HG03460 (cell line): ENCODE data around the gene ZNF579.
A peak's percentile ranks its signal among the peaks of the same experiment; 100 is the strongest.

ENCODE experiments used
- ATAC-seq: cut with Tn5 transposase; IDR thresholded peaks from one replicate; pipeline ENCODE4 v1.9.1; 2021; ENCODE audit not compliant: unreplicated experiment

ZNF579 gene

DNA sequence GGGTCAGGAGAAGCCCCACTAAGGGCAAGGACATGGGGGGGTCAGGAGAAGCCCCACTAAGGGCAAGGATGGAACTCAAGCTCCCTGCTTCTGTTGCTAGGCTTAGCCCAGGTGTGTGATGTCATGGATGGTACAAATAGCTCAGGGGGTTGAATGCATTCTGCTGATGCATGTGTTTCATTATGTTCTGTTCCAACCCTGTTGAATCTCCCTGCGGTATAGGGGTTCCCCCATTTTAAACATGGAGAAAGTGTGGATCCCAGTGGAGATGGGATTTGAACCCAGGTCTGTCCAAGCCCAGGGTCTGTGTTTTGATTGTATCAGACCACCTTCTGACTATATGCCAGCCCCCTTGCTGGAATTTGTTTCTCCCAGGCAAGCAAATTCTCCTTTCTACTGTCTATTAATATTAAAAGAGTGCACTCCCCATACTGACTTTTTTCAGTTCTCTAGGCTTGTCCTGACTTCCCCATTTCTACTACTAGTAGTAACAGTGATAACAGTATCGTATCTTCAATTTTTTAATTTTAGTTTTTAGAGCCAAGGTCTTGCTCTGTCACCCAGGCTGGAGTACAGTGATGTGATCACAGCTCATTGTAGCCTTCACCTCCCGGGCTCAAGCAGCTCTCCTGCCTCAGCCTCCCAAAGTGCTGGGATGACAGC, 31.5 kb upstream of the ZNF579 start:
- ATAC-seq = no peak

DNA sequence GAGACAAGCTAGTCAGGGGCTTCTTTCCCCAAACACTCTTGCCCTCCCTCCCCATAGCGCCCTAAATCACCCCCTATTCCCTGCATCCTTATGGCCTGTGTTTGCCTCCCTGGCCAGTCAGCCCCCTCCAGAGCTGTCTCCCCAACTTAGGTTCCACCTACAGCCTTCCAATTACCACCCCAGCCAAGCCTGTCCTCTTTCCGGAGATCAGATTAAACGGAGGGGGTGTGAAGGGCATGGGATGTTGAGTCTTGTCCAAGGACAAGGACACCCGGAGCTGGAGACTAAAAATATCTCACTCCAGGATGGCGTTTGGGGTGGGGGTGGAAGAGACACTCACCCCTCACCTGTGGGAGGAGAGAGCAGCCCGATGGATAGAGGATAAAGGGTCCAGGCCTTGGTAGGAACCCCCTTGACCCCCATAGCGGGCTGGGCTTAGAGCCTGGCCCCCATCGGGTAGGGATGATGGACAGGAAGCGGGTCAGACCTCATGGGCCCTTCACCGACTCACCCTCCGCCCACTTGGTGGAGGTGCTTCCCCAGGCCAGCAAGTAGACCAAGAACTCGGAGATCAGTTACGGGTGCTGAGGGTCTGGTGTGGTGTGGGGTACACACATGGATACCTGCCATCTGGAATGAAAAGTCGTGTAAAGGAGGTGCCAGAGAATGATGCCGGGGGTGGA, 30.8 kb upstream of the ZNF579 start:
- no peak for ATAC-seq

DNA sequence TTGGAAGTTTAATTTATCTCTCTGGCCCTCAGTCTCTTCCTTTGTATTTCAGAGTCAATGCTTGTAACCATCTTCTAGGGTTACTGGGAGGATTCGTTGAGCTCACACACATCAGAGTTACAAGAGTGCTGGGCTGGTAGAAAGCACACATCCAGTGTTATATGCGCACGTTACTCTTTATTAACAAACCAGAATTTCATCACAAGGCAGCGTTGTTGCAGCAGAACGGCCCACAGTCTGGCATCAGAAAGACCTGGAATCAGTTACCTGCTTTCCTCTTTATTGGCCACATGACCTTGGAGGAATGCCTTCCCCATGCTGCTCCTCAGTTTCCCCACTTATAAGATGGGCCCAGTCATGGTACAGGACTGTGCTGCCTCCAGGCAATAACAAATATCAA, 28.7 kb upstream of the ZNF579 start:
- no peak for ATAC-seq

DNA sequence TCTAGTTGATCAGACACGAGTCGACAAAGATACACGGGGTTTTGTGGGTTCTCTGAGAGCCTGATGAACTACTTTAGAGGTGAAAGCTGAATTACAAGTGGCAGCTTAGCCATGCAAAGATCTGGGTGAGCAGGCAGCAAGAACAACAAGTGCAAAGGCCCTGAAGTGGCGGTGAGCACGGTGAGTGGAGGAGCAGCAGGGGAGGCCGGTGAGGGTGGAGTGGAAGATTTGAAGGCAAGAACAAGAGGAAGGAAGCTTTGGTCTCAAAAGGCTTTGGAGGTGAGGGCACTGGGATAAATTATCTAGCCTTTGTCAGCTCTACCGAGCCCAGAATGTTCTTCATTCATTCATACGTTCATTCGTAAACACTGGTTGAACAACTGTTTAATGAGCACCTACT, 26.2 kb upstream of the ZNF579 start:
- ATAC-seq = no peak

DNA sequence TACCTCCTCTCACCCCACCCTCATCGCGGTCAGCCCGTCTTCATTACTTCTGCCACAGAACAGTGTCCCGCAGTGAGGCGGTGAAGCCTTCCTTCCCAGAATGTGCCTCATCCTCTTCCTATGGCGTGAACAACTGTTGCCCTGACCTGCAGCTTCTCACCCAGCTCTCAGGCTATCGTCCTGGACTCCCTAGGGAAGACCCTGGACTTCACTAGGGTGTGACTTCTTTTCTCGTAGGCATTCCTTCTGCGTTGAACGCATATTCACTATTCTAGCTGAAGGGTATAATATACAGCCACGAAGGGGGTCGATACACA, 25.8 kb upstream of the ZNF579 start:
- no peak for ATAC-seq

DNA sequence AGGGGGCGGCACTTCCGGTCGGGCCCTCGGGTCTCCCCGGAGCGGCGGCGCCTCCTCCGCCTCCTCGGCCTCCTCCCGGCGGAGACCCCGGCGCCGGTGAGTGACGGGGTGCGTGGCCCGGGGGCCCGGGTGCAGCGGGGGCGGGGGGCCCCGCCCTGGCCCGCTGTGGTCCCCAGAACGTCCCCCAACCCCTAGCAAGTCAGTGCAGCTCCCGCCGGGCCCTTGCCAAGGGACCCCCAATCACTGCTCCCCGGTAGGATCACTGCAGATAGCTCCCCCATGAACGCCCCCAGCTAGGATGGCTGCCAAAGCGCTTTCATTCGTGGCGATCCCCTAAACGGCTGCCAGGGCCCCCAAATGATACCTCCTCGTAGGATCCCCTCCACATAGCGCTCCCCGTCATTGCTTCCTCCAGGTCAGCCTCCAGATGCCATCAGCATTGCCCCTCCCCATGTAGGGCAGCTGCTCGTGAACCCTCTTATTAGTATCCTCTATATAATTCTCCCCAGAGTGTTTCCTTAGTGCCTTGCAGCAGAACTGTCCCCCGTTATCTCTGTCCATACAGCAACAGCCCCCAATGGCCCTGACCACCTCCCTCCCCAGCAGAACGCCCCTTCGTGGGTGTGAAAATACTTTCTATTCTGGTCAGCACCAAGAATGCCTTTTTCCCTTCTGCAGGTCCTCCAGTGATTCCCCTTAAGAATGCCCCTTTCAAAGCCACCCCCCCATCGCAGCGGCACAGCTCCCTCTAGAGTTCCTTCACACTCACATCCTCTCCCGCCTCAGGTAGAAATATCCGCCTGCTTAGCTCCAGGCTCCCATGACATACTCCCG, 25.2 kb upstream of the ZNF579 start, which contains the start of gene ZNF865:
ZNF865 (plus strand) TSS at position 11 of the 834 bp plus-strand sequence. CDS start 7,972 bp downstream, outside the sequence.
- ATAC-seq = peak; percentile 37

DNA sequence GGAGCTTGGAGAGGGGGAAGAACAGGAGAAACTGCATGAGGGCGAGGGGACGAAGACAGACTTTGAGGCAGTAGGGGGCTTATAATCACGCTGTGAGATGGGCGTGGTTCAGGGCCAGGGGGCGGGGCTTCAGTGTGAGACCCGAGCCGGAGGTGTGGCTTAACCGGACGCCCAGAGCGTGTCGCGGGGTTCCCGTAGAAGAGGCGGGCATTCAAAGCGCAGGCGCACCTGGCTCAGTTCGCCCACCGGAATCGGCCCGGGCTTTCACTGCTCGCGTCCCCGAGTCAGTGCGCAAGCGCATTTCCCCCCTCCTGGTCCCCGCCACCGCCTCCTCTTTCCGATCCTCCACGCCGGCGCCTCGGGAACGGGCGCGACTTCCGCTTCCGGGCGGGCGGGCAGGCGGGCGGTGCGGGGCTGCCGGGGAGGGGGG, 24.6 kb upstream of the ZNF579 start:
- peak; percentile 67 for ATAC-seq

DNA sequence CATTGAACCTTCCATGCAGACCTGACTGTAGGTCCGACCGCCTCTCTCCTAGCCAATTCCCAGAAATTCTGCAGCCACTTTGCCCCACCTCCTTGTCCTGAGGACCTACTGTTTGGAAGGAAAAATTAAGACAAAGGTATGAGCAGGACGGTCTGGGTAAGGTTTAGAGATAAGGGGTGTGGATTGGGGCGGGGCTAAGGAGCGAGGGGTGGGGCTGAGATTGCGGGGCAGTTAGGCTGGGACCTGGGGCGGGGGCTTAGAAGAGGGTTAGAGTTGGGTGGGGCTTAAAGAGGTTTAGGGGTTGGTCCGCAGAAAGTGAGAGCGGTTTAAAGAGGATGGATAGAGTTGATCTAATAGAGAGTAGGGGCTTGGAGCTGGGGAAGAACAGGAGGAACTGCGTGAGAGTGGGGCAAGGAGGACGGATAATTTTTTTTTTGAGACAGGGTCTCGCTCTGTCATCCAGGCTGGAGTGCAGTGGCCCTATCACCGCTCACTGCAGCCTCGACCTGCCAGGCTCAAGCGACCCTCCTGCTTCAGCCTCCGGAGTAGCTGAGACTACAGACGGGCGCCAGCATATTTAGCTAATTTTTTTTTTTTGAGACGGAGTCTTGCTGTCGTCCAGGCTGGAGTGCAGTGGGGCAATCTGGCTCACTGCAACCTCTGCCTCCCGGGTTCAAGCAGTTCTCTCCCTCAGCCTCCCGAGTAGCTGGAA, 23.1 kb upstream of the ZNF579 start:
- ATAC-seq = no peak

DNA sequence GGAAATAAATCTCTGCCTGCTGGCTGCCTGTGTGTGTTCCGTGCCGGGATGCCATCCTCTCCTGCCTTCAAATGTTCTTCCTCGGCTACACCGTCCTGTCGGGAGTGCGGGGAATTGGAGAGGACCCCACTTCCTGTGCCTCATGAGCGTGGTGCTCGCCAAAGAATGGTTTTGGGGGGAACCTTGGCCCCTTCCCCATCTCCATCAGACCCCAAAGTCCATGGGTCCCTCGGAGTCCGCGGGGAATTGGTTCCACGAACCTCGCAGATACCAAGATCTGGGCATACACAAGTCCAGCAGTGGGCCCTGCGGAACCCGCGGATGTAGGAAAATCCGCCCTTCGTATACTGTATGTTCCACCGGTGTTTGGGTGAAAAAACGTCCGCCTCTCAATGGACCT, 22.5 kb upstream of the ZNF579 start:
- ATAC-seq = no peak

DNA sequence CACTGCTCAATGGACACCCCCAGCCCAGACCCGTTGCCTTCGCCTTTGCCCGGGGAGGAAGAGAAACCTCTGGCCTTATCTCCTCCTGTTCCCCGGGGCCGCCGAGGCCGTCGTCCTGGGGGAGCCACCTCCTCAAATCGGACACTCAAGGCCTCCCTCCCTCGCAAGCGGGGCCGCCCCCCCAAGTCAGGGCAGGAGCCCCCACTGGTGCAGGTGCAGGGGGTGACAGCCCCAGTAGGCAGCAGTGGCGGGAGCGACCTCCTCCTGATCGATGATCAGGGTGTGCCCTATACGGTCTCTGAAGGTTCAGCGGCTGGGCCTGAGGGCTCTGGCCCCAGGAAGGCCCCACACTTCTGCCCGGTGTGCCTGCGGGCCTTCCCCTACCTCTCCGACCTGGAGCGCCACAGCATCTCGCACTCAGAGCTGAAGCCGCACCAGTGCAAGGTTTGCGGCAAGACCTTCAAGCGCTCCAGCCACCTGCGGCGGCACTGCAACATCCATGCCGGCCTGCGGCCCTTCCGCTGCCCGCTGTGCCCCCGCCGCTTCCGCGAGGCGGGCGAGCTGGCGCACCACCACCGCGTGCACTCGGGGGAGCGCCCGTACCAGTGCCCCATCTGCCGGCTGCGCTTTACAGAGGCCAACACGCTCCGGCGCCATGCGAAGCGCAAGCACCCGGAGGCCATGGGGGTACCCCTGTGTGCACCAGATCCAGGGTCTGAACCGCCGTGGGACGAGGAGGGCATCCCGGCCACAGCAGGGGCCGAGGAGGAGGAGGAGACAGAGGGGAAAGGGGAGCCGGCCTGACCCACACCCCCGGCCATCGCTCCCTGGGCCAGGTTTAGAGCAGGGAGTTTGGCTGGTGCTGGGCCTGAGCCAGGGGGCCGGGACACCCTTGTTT, 21.7 kb upstream of the ZNF579 start:
- ATAC-seq = no peak

DNA sequence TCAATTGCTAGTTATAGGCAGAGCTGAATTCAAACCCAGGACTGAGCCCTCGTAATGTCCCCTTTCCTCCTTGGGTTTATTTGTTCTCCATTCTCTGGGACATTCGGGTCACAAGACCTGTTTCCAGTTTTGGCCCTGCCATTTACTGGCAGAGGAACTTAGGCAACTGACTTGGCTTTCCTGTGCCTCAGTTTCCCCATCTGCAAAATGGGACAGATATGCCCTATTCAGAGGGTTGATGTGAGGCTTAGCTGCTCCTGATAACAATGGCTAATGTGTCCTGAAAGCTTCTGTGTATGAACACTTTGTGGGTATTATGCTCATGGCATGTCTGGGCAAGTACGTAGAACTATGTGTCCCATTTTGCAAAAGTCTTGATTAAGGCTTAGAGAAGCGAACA, 20.4 kb upstream of the ZNF579 start:
- no peak for ATAC-seq

DNA sequence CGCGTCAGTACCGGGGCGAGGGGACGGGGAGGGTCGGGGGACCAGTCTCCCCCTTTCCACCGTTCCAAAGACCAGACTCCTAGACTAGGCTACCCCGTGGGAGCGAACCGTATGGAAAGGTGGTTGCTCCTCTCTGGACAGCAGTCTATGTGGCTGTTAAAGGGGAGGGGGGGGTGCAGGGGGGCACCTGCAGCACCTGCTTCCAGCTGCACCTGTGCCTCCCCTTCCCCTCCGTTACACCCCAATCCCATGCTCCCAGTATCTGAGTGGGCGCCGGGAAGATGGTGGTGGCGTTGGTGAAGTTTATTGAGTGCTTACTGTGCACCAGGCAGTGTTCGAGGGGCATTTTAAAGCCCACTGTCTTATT, 20.0 kb upstream of the ZNF579 start:
- ATAC-seq = no peak

DNA sequence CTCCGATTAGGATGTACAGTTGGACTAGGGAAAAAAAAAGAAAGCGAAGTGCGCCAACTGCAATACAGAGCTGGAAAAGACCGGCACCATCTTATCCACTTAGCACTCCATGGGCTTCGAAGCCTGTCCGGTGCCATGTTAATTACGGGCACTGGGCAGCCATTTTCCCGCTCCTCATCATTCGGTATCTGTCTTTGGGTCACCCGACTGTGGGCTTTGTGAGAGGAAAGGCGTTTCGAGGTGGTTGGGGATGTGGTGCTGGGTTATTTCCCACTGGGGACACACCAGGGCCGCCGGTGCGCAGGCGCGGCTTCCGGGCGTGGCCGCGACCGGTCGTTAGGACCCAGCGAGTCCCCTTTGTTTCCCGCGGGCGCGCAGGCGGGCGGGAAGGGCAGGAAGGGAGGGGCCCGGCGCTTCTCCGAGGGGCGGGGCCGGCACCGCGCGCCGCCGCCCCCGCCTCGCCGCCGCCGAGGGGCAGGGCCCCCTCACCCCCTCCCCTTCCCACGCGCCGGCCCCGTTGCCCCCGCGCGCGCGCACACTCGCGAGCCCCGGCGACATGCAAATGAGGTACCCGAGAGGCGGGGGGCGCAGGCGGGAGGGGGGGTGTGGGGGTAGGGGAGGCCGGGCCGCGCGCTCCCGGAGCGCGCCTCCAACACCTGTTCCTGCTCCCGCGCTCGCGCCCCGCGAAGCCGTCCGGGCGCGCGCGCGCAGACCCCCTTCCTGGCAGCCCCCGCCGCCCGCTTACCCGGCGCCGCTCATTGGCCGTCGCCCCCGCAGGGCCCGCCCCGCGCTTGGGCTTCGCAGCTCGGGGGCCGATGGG, 19.4 kb upstream of the ZNF579 start, which contains the start of gene ZNF524:
ZNF524 (plus strand) TSS at position 447 of the 820 bp plus-strand sequence. CDS start 1,825 bp downstream, outside the sequence.
- peak; percentile 42 for ATAC-seq

DNA sequence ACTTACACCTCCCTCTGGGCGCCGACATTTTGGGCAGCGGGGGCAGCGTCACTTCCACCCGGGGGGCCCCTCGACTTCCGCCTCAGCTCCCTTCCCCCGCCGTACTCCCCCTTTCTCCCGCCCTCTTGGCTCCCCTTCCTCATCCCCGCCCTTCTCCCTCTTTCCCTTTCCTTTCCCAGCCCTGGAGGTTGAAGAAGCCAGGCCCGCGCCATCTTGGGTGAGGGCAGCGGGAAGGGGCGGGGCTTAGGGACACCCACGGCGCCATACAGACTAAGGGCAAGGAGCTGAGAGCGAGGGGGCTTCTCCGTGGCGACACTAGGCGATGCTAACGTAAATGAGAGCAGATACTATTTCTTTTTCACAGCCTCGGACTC, 18.8 kb upstream of the ZNF579 start, which contains the start of gene FIZ1:
FIZ1 (minus strand) TSS at position 50 of the 374 bp plus-strand sequence. CDS start 1,652 bp downstream, outside the sequence.
- peak; percentile 44 for ATAC-seq

DNA sequence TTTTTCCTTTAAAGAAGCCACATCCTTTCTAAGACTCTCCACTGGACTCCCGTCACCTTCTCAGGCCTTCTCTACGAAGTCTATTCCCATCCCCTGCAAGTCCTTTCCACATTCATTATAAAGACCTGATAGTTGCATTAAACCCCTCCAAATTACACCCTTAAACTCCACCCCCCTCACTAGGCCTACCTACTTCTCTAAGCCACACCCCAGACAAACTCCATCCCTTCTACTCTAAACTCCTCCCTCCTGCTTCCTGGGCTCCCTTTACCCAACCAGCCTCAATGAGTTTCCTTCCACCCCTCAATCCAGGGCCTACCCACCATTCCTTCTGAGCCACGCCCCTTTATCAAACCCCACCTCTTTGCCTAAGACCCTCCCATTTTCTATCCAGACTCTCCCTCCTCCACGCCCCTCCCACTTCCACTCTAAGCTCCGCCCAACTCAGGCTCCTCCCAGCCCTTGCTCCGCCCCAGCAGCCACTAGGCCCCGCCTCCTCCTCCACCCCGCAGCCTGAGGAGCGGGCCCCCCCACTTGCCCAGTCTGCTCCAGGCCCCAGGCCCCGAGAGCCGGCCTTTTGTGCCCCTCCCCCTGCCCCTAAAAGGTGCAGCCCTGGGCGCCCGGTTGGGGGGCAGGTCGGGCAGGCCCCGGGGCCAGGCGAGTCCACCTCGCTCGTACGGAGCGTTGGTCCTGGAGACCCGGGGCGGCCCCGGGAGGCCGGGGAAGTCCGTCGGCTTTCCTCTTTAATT, 18.2 kb upstream of the ZNF579 start:
- ATAC-seq = peak; percentile 45

DNA sequence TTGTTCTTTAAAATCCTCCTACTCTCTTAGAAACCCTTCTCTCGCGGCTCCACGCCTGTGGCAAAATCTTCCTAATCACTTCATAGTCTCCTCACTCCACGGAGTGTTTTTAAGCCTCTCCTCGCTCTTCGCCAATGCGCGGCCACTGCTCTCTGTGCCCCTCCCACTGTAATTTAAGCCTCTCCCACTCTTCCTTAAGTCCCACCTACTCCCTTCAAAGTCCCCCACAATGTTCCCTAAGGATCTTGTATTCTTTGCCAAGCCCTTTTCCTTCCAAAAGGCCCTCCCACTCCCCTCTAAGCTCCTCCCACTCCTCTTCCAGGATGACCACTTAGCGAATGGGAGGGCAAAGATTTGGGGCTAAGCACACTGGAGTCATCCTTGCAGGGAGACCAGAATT, 17.4 kb upstream of the ZNF579 start:
- no peak for ATAC-seq

DNA sequence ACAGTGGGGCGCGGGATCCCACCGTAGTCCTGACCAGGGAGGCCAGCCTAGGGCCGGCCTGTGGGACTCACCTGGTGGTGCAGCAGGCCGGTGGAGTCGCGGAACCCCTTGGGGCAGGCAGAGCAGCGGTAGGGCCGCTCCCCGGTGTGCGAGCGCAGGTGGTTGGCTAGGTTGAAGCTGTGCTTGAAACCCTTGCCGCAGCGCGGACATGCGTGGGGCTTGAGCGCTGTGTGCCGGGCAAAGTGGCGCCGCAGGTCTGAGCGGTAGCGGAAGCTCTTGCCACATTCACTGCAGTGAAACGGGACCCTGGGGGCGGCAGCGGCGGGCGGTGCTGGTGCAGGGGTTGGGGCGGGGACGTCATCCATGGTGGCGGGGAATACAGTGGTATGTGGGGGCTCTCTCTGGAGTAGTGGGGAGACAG, 16.9 kb upstream of the ZNF579 start:
- no peak for ATAC-seq

DNA sequence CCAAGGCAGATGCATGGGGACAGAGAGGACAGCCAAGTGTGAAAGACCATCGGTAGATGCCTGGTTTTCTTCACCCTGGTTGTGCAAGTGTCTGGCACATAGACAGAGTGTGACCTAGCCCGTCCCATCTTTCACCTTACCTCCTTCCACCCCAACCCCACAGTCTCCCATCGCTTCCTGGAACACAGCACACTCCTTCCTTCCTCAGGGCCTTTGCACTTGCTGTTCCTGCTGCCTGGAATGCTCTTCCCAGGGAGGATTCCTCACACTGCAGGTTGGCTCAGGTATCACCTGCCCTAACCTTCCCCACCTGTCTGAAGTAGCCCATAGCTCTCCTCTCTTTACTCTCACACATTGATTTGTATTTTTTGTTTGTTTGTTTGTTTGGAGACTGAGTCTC, 15.7 kb upstream of the ZNF579 start:
- no peak for ATAC-seq
